Mesenchymal stem cell (in vitro differentiated cells and primary cell): ENCODE data around the gene ITCH.

Source experiments
- DNase-seq: peaks from one replicate; pipeline ENCODE4 v3.0.0-alpha.2; 2013
- H2AFZ ChIP-seq: one replicate; pipeline ENCODE4 v1.6.1; 2013; ENCODE audit warnings: low read depth, mild to moderate bottlenecking, control low read depth, inconsistent platforms, low read length, moderate library complexity
- H2AK5ac ChIP-seq: 2 replicates; pipeline ENCODE4 v1.6.1; 2013; ENCODE audit warnings: low read length, moderate library complexity, mild to moderate bottlenecking, inconsistent platforms; ENCODE audit not compliant: severe bottlenecking
- H2BK120ac ChIP-seq: one replicate; pipeline ENCODE4 v1.6.1; 2013; ENCODE audit warnings: low read depth, mild to moderate bottlenecking, inconsistent platforms, low read length, moderate library complexity
- H2BK12ac ChIP-seq, 2 experiments: one replicate each; pipeline ENCODE4 v1.6.1; 2013; ENCODE audit warnings: inconsistent platforms in 2 of 2, low read length in 2 of 2, mild to moderate bottlenecking in 2 of 2, moderate library complexity in 2 of 2, control low read depth in 1 of 2
- H2BK15ac ChIP-seq: one replicate; pipeline ENCODE4 v1.6.1; 2013; ENCODE audit warnings: mild to moderate bottlenecking, low read depth, inconsistent platforms; ENCODE audit not compliant: poor library complexity, severe bottlenecking
- H2BK5ac ChIP-seq: 2 replicates; pipeline ENCODE4 v1.6.1; 2013; ENCODE audit warnings: low read depth, mild to moderate bottlenecking, low read length, control low read depth, inconsistent platforms; ENCODE audit not compliant: poor library complexity, severe bottlenecking
- H3K14ac ChIP-seq, 2 experiments: one replicate each; pipeline ENCODE4 v1.6.1; 2013; ENCODE audit warnings: inconsistent platforms in 2 of 2, low read length in 2 of 2, control low read depth in 1 of 2, mild to moderate bottlenecking in 1 of 2, moderate library complexity in 1 of 2
- H3K18ac ChIP-seq, 2 experiments: one replicate each; pipeline ENCODE4 v1.6.1; 2013; ENCODE audit warnings: inconsistent platforms in 2 of 2, low read length in 2 of 2, control low read depth in 1 of 2, low read depth in 1 of 2, mild to moderate bottlenecking in 1 of 2
- H3K23ac ChIP-seq, 2 experiments: one replicate each; pipeline ENCODE4 v1.6.1; 2013; ENCODE audit warnings: inconsistent platforms in 2 of 2, low read length in 2 of 2, mild to moderate bottlenecking in 2 of 2, moderate library complexity in 2 of 2, control low read depth in 1 of 2
- H3K27ac ChIP-seq: 2 replicates; pipeline ENCODE4 v1.5.1; 2013; ENCODE audit warnings: mild to moderate bottlenecking, moderate library complexity, low read length, control low read depth, inconsistent platforms; ENCODE audit not compliant: poor library complexity, severe bottlenecking
- H3K27me3 ChIP-seq, 2 experiments: 2 replicates each; pipeline versions ENCODE4 v1.6.1 to v1.7.0; 2013; ENCODE audit warnings: low read length in 2 of 2, mild to moderate bottlenecking in 2 of 2, moderate library complexity in 2 of 2, control low read depth in 1 of 2, inconsistent platforms in 1 of 2; ENCODE audit not compliant: control insufficient read depth in 1 of 2, insufficient read depth in 1 of 2
- H3K36me3 ChIP-seq, 2 experiments: 2 replicates each; pipeline versions ENCODE4 v1.6.1 to v1.7.0; 2013; ENCODE audit warnings: low read length in 2 of 2, control low read depth in 1 of 2, inconsistent platforms in 1 of 2, low read depth in 1 of 2, mild to moderate bottlenecking in 1 of 2; ENCODE audit not compliant: insufficient read depth in 2 of 2, control insufficient read depth in 1 of 2
- H3K4ac ChIP-seq, 2 experiments: one replicate each; pipeline ENCODE4 v1.6.1; 2013; ENCODE audit warnings: inconsistent platforms in 2 of 2, low read length in 2 of 2, mild to moderate bottlenecking in 2 of 2, moderate library complexity in 2 of 2, control low read depth in 1 of 2, low read depth in 1 of 2
- H3K4me1 ChIP-seq: 2 replicates; pipeline ENCODE4 v1.6.1; 2013; ENCODE audit warnings: low read depth, low read length, control low read depth; ENCODE audit not compliant: control insufficient read depth, insufficient read depth
- H3K4me2 ChIP-seq: 2 replicates; pipeline ENCODE4 v1.6.1; 2013; ENCODE audit warnings: low read length, mild to moderate bottlenecking, inconsistent platforms; ENCODE audit not compliant: poor library complexity, severe bottlenecking
- H3K4me3 ChIP-seq, 2 experiments: 2 replicates each; pipeline versions ENCODE4 v1.5.1 to v1.7.0; 2013; ENCODE audit warnings: low read length in 2 of 2, mild to moderate bottlenecking in 2 of 2, control low read depth in 1 of 2, low read depth in 1 of 2; ENCODE audit not compliant: insufficient read depth in 1 of 2
- H3K79me1 ChIP-seq: replicated peaks from 2 replicates; pipeline ENCODE4 v1.6.1; 2013; ENCODE audit warnings: mild to moderate bottlenecking, control low read depth, low read length, inconsistent platforms; ENCODE audit not compliant: poor library complexity, severe bottlenecking
- H3K9ac ChIP-seq: 2 replicates; pipeline ENCODE4 v1.7.0; 2013; ENCODE audit warnings: mild to moderate bottlenecking, low read length, moderate library complexity
- H3K9me3 ChIP-seq: 2 replicates; pipeline ENCODE4 v1.7.0; 2013; ENCODE audit warnings: mild to moderate bottlenecking, low read length; ENCODE audit not compliant: control insufficient read depth
- H4K8ac ChIP-seq: one replicate; pipeline ENCODE4 v1.6.1; 2013; ENCODE audit warnings: inconsistent platforms, mild to moderate bottlenecking, low read length, moderate library complexity
- H4K91ac ChIP-seq: one replicate; pipeline ENCODE4 v1.6.1; 2013; ENCODE audit warnings: mild to moderate bottlenecking, low read length, inconsistent platforms
- WGBS: methylation state at CpG from one replicate; pipeline ENCODE4 v1.1.7; 2013; ENCODE audit warnings: mixed read lengths; 5-methylcytosine and 5-hydroxymethylcytosine counted together

The ITCH gene

GRCh38 chr20:34449674-34450592, 86.9 kb downstream of the ITCH start:
- no peaks in the 10 kb centered on the region for H3K4me1 ChIP-seq
- no peak overlapping the region for H2AFZ ChIP-seq
- H3K4me2 ChIP-seq: no peak overlapping the region
- no peak overlapping the region for H2BK12ac ChIP-seq
- H3K23ac ChIP-seq: no peak overlapping the region
- no peak overlapping the region for H3K9ac ChIP-seq
- peaks cover 14 to 77% of the 10 kb centered on the region in 2 experiments for H3K36me3 ChIP-seq
- H4K8ac ChIP-seq: no peak overlapping the region
- H3K27me3 ChIP-seq: no peaks in the 10 kb centered on the region
- no peak overlapping the region for H3K4me3 ChIP-seq
- H3K79me1 ChIP-seq: peaks cover 16% of the 10 kb centered on the region
- no peak for DNase-seq
- H2BK5ac ChIP-seq: no peak overlapping the region
- no peak overlapping the region for H3K14ac ChIP-seq
- no peak overlapping the region for H3K4ac ChIP-seq
- WGBS: 90% methylated on average over 2 of the region's 4 CpGs
- H3K18ac ChIP-seq: no peak overlapping the region
- H3K9me3 ChIP-seq: no peaks in the 10 kb centered on the region
- H4K91ac ChIP-seq: no peak overlapping the region
- no peak overlapping the region for H3K27ac ChIP-seq
- no peak overlapping the region for H2AK5ac ChIP-seq
- H2BK120ac ChIP-seq: no peak overlapping the region
- H2BK15ac ChIP-seq: no peak overlapping the region

- Histone ChIP-seq H2BK12ac (no peak overlapping the region), H3K4me1 (no peaks in the 10 kb centered on the region), H3K23ac (no peak overlapping the region), H4K91ac (no peak overlapping the region), H3K14ac (no peak overlapping the region), H2BK15ac (no peak overlapping the region), H3K27me3 (no peaks in the 10 kb centered on the region), H3K4me3 (no peak overlapping the region), H2BK120ac (no peak overlapping the region), H3K36me3 (peaks cover 18 to 67% of the 10 kb centered on the region in 2 experiments), H2AFZ (no peak overlapping the region), H2BK5ac (no peak overlapping the region), H3K27ac (no peak overlapping the region), H3K4ac (no peak overlapping the region), H3K4me2 (no peak overlapping the region), H3K18ac (no peak overlapping the region), H3K9me3 (no peaks in the 10 kb centered on the region), H4K8ac (no peak overlapping the region), H3K9ac (peak overlapping the region; percentile 29), H3K79me1 (peaks cover 15% of the 10 kb centered on the region), H2AK5ac (no peak overlapping the region)
- no CpG with 5 or more reads among the region's 2 CpGs for WGBS
- no peak for DNase-seq
Observed at GRCh38 chr20:34452281-34452982, 89.4 kb downstream of the ITCH start.

GRCh38 chr20:34458631-34459030, 95.6 kb downstream of the ITCH start:
- H3K4me3 ChIP-seq: no peak overlapping the region
- DNase-seq: peak; percentile 55
- no peak overlapping the region for H4K91ac ChIP-seq
- no peak overlapping the region for H3K9ac ChIP-seq
- H2BK12ac ChIP-seq: no peak overlapping the region
- H2AK5ac ChIP-seq: no peak overlapping the region
- H2AFZ ChIP-seq: no peak overlapping the region
- no peak overlapping the region for H3K4me2 ChIP-seq
- no peaks in the 10 kb centered on the region for H3K27me3 ChIP-seq
- H3K9me3 ChIP-seq: no peaks in the 10 kb centered on the region
- H2BK15ac ChIP-seq: no peak overlapping the region
- WGBS: 44% methylated on average over 2 of the region's 3 CpGs
- H3K23ac ChIP-seq: no peak overlapping the region
- H2BK120ac ChIP-seq: no peak overlapping the region
- peaks cover 13% of the 10 kb centered on the region for H3K79me1 ChIP-seq
- no peak overlapping the region for H3K14ac ChIP-seq
- peaks cover 4% of the 10 kb centered on the region for H3K4me1 ChIP-seq
- H3K27ac ChIP-seq: peak overlapping the region; percentile 19
- H3K36me3 ChIP-seq: peaks cover 12 to 76% of the 10 kb centered on the region in 2 experiments
- H4K8ac ChIP-seq: no peak overlapping the region
- H3K18ac ChIP-seq: no peak overlapping the region
- H3K4ac ChIP-seq: no peak overlapping the region
- H2BK5ac ChIP-seq: no peak overlapping the region

GRCh38 chr20:34459209-34459897, 96.3 kb downstream of the ITCH start:
- Histone ChIP-seq H2AK5ac (peak overlapping the region; percentile 33), H3K4me2 (no peak overlapping the region), H3K9ac (no peak overlapping the region), H2BK5ac (no peak overlapping the region), H2BK12ac (no peak overlapping the region), H3K27me3 (no peaks in the 10 kb centered on the region), H2BK15ac (no peak overlapping the region), H4K8ac (no peak overlapping the region), H2BK120ac (no peak overlapping the region), H3K36me3 (peaks cover 15 to 79% of the 10 kb centered on the region in 2 experiments), H3K4me3 (no peak overlapping the region), H3K79me1 (peaks cover 12% of the 10 kb centered on the region), H3K4me1 (peaks cover 4% of the 10 kb centered on the region), H2AFZ (no peak overlapping the region), H3K14ac (no peak overlapping the region), H3K9me3 (no peaks in the 10 kb centered on the region), H3K18ac (no peak overlapping the region), H3K27ac (peak overlapping the region; percentile 18), H4K91ac (no peak overlapping the region), H3K23ac (no peak overlapping the region), H3K4ac (no peak overlapping the region)
- WGBS: 87% methylated on average over 3 of the region's 5 CpGs
- DNase-seq: no peak
